ENCODE measurements around the gene TYMP. TPM values are rescaled to one million over a fixed set of nuclear protein-coding genes. Genes with fewer than 3 reads are reported as not detected.
A peak's percentile ranks its signal among the peaks of the same experiment; 100 is the strongest.

Gene TYMP
- total and polyA plus RNA-seq, 10 of the 15 experiments (the other 5 are each of a cell fraction or from before 2014, with no cell fraction given) = 0.42 to 57.8 (median 24.6) TPM

- no peak for TF ChIP-seq EP300 (IDR thresholded peaks at IDR 0.05; ENCODE audit: borderline replicate concordance in 1 of 2, control insufficient read depth in 1 of 2, low read depth in 2 of 2, low read length in 2 of 2)
- TF ChIP-seq ZNF687 (IDR thresholded peaks at IDR 0.05) = peak; percentile 79
- TF ChIP-seq PBX3 (IDR thresholded peaks at IDR 0.05; ENCODE audit: insufficient replicate concordance, low read depth, low read length) = peak; percentile 24
- no peak for TF ChIP-seq NFYB (IDR thresholded peaks at IDR 0.05; ENCODE audit: insufficient read depth, low read depth, low read length)
- TF ChIP-seq SMAD1 (IDR thresholded peaks at IDR 0.05; ENCODE audit: low read depth, partially characterized antibody) = no peak
- TF ChIP-seq IKZF2 (IDR thresholded peaks at IDR 0.05) = no peak
- TF ChIP-seq CREM (IDR thresholded peaks at IDR 0.05; ENCODE audit: low read depth) = no peak
- TF ChIP-seq IRF3 (IDR thresholded peaks at IDR 0.05) = no peak
- no peak for TF ChIP-seq BRCA1 (IDR thresholded peaks at IDR 0.05; ENCODE audit: low read depth, low read length)
- no peak; the same call in 1 of the 2 replicates for TF ChIP-seq CHD1 (IDR thresholded peaks at IDR 0.05; ENCODE audit: low read depth, low read length)
- no peak for TF ChIP-seq ZBTB40 (IDR thresholded peaks at IDR 0.05; ENCODE audit: borderline replicate concordance)
- no peak for TF ChIP-seq ZZZ3 (IDR thresholded peaks at IDR 0.05; ENCODE audit: control insufficient read depth, insufficient read length, low read depth)
- no peak for TF ChIP-seq SPI1 (IDR thresholded peaks at IDR 0.05; ENCODE audit: borderline replicate concordance, insufficient read depth, low read depth, low read length)
Observed at GRCh38 chr22:50531546-50531961, 1.7 kb upstream of the TYMP start (continued).
